ENCODE measurements around the gene TMEM179.

The TMEM179 gene

GRCh38 chr14:104547998-104548700 lies 56.4 kb downstream of the TMEM179 start:
- no peak for DNase-seq
- Histone ChIP-seq H3K4me3 (ENCODE audit: low read depth, low read length) (no peak overlapping the region), H3K9me3 (ENCODE audit: severe bottlenecking) (no peaks in the 10 kb centered on the region), H3K36me3 (no peaks in the 10 kb centered on the region), H3K27me3 (ENCODE audit: insufficient read depth, low read depth, severe bottlenecking) (no peaks in the 10 kb centered on the region), H3K27ac (no peak overlapping the region)
- no peak for TF ChIP-seq CTCF (IDR thresholded peaks at IDR 0.05; ENCODE audit: low read depth, low read length)

- H3K9me3 ChIP-seq (ENCODE audit: severe bottlenecking) = no peaks in the 10 kb centered on the region
- H3K36me3 ChIP-seq = no peaks in the 10 kb centered on the region
- no peak overlapping the region for H3K27ac ChIP-seq
- H3K27me3 ChIP-seq (ENCODE audit: insufficient read depth, low read depth, severe bottlenecking) = no peaks in the 10 kb centered on the region
- no peak for TF ChIP-seq CTCF (IDR thresholded peaks at IDR 0.05; ENCODE audit: low read depth, low read length)
- no peak overlapping the region for H3K4me3 ChIP-seq (ENCODE audit: low read depth, low read length)
- DNase-seq = no peak
Observed at GRCh38 chr14:104547310-104547997, 57.1 kb downstream of the TMEM179 start.

GRCh38 chr14:104546591-104547309 lies 57.8 kb downstream of the TMEM179 start:
- DNase-seq = no peak
- H3K4me3 ChIP-seq (ENCODE audit: low read depth, low read length) = no peak overlapping the region
- no peaks in the 10 kb centered on the region for H3K9me3 ChIP-seq (ENCODE audit: severe bottlenecking)
- TF ChIP-seq CTCF (IDR thresholded peaks at IDR 0.05; ENCODE audit: low read depth, low read length) = no peak
- H3K27me3 ChIP-seq (ENCODE audit: insufficient read depth, low read depth, severe bottlenecking) = no peaks in the 10 kb centered on the region
- H3K27ac ChIP-seq = no peak overlapping the region
- H3K36me3 ChIP-seq = no peaks in the 10 kb centered on the region

- Histone ChIP-seq H3K9me3 (ENCODE audit: severe bottlenecking) (no peaks in the 10 kb centered on the region), H3K36me3 (no peaks in the 10 kb centered on the region), H3K27me3 (ENCODE audit: insufficient read depth, low read depth, severe bottlenecking) (no peaks in the 10 kb centered on the region), H3K27ac (no peak overlapping the region), H3K4me3 (ENCODE audit: low read depth, low read length) (no peak overlapping the region)
- TF ChIP-seq CTCF (IDR thresholded peaks at IDR 0.05; ENCODE audit: low read depth, low read length) = no peak
- DNase-seq = no peak
Observed at GRCh38 chr14:104545942-104546501, 58.5 kb downstream of the TMEM179 start.

- Histone ChIP-seq H3K9me3 (ENCODE audit: severe bottlenecking) (no peaks in the 10 kb centered on the region), H3K27ac (no peak overlapping the region), H3K27me3 (ENCODE audit: insufficient read depth, low read depth, severe bottlenecking) (no peaks in the 10 kb centered on the region), H3K4me3 (ENCODE audit: low read depth, low read length) (no peak overlapping the region), H3K36me3 (no peaks in the 10 kb centered on the region)
- no peak for DNase-seq
- no peak for TF ChIP-seq CTCF (IDR thresholded peaks at IDR 0.05; ENCODE audit: low read depth, low read length)
Observed at GRCh38 chr14:104545151-104545941, 59.2 kb downstream of the TMEM179 start.

All from WERI-Rb-1 (cell line).